GM10266 (cell line): ENCODE results near the gene CHCHD5.
"Not testable (repeated sequence)": the region's sequence is repeated elsewhere in the genome, so short reads cannot be mapped to it uniquely, and the experiment has no call there.

Source experiments
- DNase-seq: peaks from one replicate; pipeline ENCODE4 v3.0.0; 2012; ENCODE audit errors: extremely low spot score
- TF ChIP-seq, protein P1 (sequence below): IDR thresholded peaks from 2 replicates; pipeline ENCODE4 v1.5.1; 2012; ENCODE audit warnings: mild to moderate bottlenecking, low read depth; ENCODE audit not compliant: control insufficient read depth, insufficient read depth; ENCODE audit errors: missing control alignments

CHCHD5 gene

DNA sequence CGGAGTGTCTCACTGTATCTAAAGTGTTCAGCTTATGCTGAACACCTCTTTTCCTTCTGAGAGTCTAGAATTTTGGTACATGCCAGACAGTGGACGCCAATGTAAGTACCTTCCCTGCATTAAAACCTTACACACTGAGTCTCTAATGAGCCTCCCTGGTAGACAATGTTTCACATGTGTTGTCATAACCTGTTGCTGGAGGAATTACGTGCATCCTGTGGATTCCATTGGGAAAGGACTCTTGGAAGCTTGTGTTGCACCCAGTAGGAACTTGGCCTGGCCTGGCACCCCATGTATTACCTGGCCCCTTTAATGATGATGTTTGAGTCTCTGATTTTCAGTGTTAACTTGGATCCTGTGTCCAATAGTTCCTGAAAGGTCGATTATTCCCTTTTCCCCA is 20.5 kb downstream of the CHCHD5 start:
- TF ChIP-seq, protein P1, sequence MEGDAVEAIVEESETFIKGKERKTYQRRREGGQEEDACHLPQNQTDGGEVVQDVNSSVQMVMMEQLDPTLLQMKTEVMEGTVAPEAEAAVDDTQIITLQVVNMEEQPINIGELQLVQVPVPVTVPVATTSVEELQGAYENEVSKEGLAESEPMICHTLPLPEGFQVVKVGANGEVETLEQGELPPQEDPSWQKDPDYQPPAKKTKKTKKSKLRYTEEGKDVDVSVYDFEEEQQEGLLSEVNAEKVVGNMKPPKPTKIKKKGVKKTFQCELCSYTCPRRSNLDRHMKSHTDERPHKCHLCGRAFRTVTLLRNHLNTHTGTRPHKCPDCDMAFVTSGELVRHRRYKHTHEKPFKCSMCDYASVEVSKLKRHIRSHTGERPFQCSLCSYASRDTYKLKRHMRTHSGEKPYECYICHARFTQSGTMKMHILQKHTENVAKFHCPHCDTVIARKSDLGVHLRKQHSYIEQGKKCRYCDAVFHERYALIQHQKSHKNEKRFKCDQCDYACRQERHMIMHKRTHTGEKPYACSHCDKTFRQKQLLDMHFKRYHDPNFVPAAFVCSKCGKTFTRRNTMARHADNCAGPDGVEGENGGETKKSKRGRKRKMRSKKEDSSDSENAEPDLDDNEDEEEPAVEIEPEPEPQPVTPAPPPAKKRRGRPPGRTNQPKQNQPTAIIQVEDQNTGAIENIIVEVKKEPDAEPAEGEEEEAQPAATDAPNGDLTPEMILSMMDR = no peak
- DNase-seq = no peak

DNA sequence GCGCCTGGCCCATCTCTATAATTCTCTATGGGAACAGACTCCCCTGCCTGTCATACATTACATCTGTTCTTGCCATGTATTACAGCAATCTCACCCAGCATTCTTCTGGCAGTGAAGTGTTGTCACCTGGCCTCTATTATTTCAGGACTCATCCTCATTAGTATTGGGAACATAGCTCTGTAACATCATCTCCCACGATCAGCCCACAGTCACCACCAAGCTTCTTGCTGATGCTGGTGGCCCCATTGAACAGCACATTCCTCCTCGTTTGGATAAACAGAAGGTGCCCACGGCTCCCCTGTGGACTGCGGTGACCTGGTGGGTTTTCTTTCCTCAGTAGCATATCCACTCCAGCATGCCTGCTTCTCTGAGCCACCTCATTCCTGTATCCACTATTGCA is 21.5 kb downstream of the CHCHD5 start:
- DNase-seq = no peak
- TF ChIP-seq, protein P1 = no peak

DNA sequence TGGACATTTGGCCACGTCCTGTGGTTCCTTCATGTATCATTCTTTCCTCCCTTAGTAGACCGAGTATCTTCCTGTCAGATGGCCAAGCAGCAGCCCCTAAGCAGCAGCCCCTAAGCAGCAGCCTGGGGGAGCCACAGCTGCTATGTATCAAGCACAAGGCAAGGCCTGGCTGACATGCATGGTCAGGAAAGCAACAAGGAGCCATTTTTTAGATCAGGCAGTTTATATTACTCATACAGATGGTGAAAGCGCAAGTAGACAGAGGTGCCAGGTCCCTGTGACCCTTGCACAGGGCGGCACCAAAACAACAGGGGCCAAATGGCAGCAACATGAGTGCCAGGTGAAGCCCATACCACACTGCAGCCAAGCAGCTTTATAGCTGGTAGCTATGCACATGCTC is 22.1 kb downstream of the CHCHD5 start:
- TF ChIP-seq, protein P1 = no peak
- no peak for DNase-seq

DNA sequence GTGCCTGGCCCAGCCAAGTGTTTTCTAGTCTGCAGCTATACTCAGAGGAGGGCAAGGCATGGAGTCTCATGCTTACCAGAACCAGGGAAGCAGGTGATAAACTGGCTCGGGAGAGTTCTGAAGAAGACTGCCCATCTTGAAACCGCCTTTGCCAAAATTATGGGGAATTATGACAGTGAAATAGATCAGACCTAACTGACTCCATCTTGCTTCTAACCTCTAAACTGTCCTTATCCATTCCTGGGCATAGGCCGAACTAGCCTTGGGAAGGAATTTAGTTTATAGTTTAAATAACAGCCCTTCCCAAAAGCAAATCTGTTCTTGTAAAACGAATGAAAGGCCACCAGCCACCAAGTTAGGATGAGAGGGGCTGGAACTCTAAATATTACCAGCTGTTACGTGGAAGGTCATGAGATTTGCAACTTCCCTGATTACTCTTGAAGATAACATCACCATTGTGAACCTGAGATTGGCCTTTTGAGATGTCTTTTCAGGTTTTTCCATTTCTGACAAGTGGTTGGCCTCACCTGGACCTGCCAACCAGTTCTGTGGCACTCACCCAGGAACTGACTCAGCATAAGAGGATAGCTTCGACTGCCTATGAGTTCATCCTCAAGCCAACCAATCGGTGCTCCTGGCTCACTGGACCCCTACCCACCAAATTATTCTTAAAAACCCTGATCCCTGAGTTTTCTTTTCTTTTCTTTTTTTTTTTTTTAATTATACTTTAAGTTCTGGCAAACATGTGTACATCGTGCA is 23.4 kb downstream of the CHCHD5 start:
- no peak for DNase-seq
- TF ChIP-seq, protein P1 = no peak

DNA sequence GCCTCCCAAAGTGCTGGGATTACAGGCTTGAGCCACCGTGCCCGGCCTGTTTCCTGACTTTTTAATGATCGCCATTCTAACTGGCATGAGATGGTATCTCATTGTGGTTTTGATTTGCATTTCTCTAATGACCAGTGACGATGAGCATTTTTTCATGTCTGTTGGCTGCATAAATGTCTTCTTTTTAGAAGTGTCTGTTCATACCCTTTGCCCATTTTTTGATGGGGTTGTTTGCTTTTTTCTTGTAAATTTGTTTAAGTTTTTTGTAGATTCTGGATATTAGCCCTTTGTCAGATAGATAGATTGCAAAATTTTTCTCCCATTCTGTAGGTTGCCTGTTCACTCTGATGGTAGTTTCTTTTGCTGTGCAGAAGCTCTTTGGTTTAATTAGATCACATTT is 24.9 kb downstream of the CHCHD5 start:
- not testable (repeated sequence) for DNase-seq

DNA sequence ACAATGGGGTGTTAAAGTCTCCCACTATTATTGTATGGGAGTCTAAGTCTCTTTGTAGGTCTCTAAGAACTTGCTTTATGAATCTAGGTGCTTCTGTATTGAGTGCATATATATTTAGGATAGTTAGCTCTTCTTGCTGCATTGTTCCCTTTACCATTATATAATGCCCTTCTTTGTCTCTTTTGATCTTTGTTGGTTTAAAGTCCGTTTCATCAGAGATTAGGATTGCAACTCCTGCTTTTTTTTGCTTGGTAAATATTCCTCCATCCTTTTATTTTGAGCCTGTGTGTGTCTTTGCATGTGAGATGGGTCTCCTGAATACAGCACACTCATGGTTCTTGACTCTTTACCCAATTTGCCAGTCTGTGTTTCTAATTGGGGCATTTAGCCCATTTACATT is 27.9 kb downstream of the CHCHD5 start:
- not testable (repeated sequence) for DNase-seq

DNA sequence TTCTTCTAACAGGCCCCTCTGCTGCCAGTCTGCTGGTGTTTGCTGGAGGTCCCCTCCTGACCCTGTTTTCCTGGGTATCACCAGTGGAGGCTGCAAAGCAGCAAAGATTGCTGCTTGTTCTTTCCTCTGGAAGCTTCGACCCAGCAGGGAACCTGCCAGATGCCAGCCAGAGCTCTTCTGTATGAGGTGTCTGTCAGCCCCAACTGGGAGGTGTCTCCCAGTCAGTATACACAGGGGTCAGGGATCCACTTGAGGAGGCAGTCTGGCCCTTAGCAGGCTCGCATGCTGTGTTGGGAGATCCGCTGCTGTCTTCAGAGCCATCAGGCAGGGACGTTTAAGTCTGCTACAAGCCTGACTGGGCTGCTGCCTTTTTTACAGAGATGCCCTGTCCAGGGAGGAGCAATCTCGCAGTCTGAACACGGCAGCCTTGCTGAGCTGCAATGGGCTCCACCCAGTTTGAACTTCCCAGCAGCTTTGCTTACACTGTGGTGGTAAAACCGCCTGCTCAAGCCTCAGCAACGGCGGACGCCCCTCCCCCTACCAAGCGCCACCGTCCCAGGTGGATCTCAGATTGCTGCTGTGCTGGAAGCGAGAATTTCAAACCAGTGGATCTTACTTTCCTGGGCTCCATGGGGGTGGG is 29.9 kb downstream of the CHCHD5 start:
- TF ChIP-seq, protein P1 = no peak
- no peak for DNase-seq

DNA sequence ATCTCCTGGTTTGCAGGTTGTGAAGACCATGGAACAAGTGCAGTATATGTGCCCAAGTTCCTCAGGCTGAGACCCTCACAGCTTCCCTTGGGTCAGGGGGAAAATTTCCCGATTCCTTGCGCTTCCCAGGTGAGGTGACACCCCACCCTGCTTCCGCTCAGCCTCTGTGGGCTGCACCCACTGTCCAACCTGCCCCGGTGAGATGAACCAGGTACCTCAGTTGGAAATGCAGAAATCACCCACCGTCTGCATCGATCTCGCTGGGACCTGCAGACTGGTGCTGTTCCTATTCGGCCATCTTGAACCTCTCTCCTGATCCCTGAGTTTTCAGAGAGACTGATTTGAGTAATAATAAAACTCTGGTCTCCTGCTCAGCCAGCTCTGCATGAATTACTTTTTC is 30.6 kb downstream of the CHCHD5 start:
- TF ChIP-seq, protein P1 = no peak
- no peak for DNase-seq

DNA sequence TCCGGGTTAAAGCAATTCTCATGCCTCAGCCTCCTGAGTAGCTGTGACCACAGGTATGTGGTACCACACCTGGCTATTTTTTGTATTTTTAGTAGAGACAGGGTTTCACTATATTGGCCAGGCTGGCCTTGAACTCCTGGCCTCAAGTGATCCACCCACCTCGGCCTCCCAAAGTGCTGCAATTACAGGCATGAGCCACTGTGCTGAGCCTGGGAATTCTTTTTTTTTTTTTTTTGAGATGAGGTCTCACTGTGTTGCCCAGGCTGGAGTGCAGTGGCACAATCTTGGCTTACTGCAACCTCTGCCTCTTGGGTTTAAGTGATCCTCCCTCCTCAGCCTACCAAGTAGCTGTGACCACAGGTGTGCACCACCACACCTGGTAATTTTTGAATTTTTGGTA is 31.4 kb downstream of the CHCHD5 start:
- DNase-seq = not testable (repeated sequence)
